ENCODE data around the gene NRXN3. TPM values are rescaled to one million over a fixed set of nuclear protein-coding genes. Genes with fewer than 3 reads are reported as not detected.

Gene NRXN3
- total and polyA plus RNA-seq, 2 of the 13 experiments (the other 11 are each of a cell fraction or from before 2014, with no cell fraction given) = 0.03 TPM; not detected in 1

- no peak for TF ChIP-seq HNRNPL (IDR thresholded peaks at IDR 0.05; ENCODE audit: low read depth, low read length)
- TF ChIP-seq ZNF329 (CRISPR knock-in tag; IDR thresholded peaks at IDR 0.05; ENCODE audit: low read depth) = no peak
- TF ChIP-seq PHF5A (CRISPR knock-in tag; IDR thresholded peaks at IDR 0.05; ENCODE audit: low read depth, unreplicated experiment) = no peak
- no peak for TF ChIP-seq MAFK (conservative IDR thresholded peaks at IDR 0.05 in 1 of 2, IDR thresholded peaks at IDR 0.05 in 1 of 2; ENCODE audit: low read length in 2 of 2)
- no peak for TF ChIP-seq ZNF644 (CRISPR knock-in tag; IDR thresholded peaks at IDR 0.05; ENCODE audit: low read depth)
- TF ChIP-seq RCOR2 (CRISPR knock-in tag; IDR thresholded peaks at IDR 0.05) = no peak
- TF ChIP-seq NCOA1 (CRISPR knock-in tag; IDR thresholded peaks at IDR 0.05) = no peak
- no peak for TF ChIP-seq KLF9 (CRISPR knock-in tag; IDR thresholded peaks at IDR 0.05; ENCODE audit: low read depth)
- TF ChIP-seq, protein P1, sequence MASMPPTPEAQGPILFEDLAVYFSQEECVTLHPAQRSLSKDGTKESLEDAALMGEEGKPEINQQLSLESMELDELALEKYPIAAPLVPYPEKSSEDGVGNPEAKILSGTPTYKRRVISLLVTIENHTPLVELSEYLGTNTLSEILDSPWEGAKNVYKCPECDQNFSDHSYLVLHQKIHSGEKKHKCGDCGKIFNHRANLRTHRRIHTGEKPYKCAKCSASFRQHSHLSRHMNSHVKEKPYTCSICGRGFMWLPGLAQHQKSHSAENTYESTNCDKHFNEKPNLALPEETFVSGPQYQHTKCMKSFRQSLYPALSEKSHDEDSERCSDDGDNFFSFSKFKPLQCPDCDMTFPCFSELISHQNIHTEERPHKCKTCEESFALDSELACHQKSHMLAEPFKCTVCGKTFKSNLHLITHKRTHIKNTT (CRISPR knock-in tag; IDR thresholded peaks at IDR 0.05) = no peak
- no peak for TF ChIP-seq MBD4 (IDR thresholded peaks at IDR 0.05; ENCODE audit: borderline replicate concordance, low read length)
- no peak for TF ChIP-seq FOXJ3 (CRISPR knock-in tag; IDR thresholded peaks at IDR 0.05; ENCODE audit: borderline replicate concordance)
- TF ChIP-seq ZNF777 (CRISPR knock-in tag; IDR thresholded peaks at IDR 0.05) = no peak
- no peak for TF ChIP-seq ZNF333 (CRISPR knock-in tag; IDR thresholded peaks at IDR 0.05; ENCODE audit: borderline replicate concordance)
- TF ChIP-seq CENPT (CRISPR knock-in tag; IDR thresholded peaks at IDR 0.05; ENCODE audit: low read depth) = no peak
- no TSS peak for BruUV-seq (replicated peaks)
- intact Hi-C loops (cut with micrococcal nuclease; ENCODE audit: unreplicated experiment) = no loop called here
- Histone ChIP-seq H3K9me3 (ENCODE audit: low read length) (peaks cover 65% of the 10 kb centered on the region), H3K27me3 (ENCODE audit: control insufficient read depth in 1 of 2, insufficient read depth in 2 of 2, low read length in 2 of 2) (no peaks in the 10 kb centered on the region), H4K20me1 (ENCODE audit: insufficient read depth, low read length) (no peaks in the 10 kb centered on the region), H3K4me3 (replicated peaks in 1 of 3; ENCODE audit: insufficient read depth in 1 of 3, low read depth in 2 of 3, low read length in 3 of 3) (no peak overlapping the region), H3K4me1 (ENCODE audit: insufficient read depth, low read length) (no peaks in the 10 kb centered on the region), H3K79me2 (ENCODE audit: insufficient read depth, low read length) (no peaks in the 10 kb centered on the region), H3K27ac (ENCODE audit: extremely low read length, insufficient read depth, low read length) (no peak overlapping the region), H3K9ac (ENCODE audit: insufficient read depth, low read depth, low read length) (no peak overlapping the region), H2AFZ (ENCODE audit: low read length) (no peak overlapping the region), H3K36me3 (replicated peaks in 1 of 2; ENCODE audit: control insufficient read depth in 1 of 2, insufficient read depth in 2 of 2, low read length in 2 of 2) (no peaks in the 10 kb centered on the region), H3K4me2 (ENCODE audit: low read depth, low read length) (no peak overlapping the region)
- ChIA-PET POLR2A (no interaction called here), CTCF (ENCODE audit: low intra/inter-chr PET ratio, low total read pairs) (no interaction called here)
- DNase-seq (ENCODE audit: low spot score) (no peak), FAIRE-seq (no peak), ATAC-seq (no peak)
- in situ Hi-C loops (cut with HindIII; ENCODE audit: extremely low pct_ligation_motif_present, low pct_unique_long_range_greater_than_20kb) = no loop called here
- 1% methylated on average over 5 of the region's 5 CpGs for WGBS (ENCODE audit: low lambda C conversion rate)
Measured at GRCh38 chr14:79175671-79176070, 1005.5 kb downstream of the NRXN3 start.

Data from HepG2 (cell line).